ENCODE data around the gene MASP2. TPM values are rescaled to one million over a fixed set of nuclear protein-coding genes. Genes with fewer than 3 reads are reported as not detected.
"Not testable (repeated sequence)": the region's sequence is repeated elsewhere in the genome, so short reads cannot be mapped to it uniquely, and the experiment has no call there.

MASP2 gene
- total RNA-seq (2022) = 0.32 and 0.50 TPM in 2 replicates
- percentile 14 among the genes with signal in this experiment for Bru-seq, nascent RNA
- percentile 18 among the genes with signal in this experiment for BruChase-seq, experiment 1, labeled RNA remaining after a 2-hour chase
- percentile 22 among the genes with signal in this experiment for BruChase-seq, experiment 2, labeled RNA remaining after a 6-hour chase
- long read RNA-seq, partial matches to known transcripts = 0 of 3 reads
- long read RNA-seq, other reads (novel, unspliced or antisense) = 3 of 3 reads

DNA sequence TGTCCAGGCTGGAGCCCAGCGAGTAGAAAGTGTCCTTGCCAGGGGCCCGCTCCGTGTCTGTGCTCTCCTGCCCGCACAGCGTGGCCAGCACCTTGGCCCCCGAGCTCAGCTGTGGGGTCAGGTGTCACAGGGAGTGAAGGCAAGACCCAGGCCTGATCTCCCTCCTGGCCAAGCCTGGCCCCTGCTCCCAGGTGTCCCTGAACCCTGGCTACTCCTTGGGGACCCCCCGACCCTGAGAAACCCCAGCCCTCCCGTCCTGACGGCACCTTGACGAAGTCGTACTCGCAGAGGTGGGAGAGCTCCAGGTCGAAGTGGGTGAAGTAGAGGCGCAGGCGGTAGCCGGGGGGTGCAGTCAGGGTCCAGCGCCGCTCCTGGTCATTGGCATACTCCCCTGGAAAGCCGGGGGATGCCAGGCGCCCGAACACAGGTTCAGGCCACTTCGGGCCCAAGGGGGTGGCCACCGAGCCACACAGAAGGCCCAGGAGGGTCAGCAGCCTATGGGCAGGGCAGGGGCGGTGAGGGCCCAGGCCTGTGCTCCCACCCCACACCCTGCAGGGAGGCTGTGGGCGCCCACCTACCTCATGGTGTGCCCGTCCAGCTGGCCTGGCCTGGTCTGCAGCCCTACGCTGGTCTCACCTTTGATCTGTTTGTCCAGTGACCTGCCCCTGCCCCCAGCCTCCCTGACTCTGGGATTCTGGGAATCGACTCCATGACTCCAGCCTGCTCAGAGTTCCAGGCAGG, at the start of gene MASP2:
Gene MASP2, minus strand, starts transcription at position 615 of the 741 bp plus-strand sequence. Its CDS starts 32 bp downstream, at position 583.
- BruUV-seq (replicated peaks) = no TSS peak
- no peaks in the 10 kb centered on the region for H3K4me1 Mint-ChIP-seq (ENCODE audit: low read depth, unreplicated experiment)
- H3K27ac Mint-ChIP-seq (ENCODE audit: unreplicated experiment) = no peak within 1 kb of the TSS
- Histone ChIP-seq H3K27me3 (replicated peaks; ENCODE audit: control insufficient read depth, insufficient read depth, low read length) (no peaks in the 10 kb centered on the region), H3K4me1 (no peaks in the 10 kb centered on the region), H3K4me3 (ENCODE audit: low read depth, low read length) (no peak within 1 kb of the TSS), H3K9me3 (no peaks in the 10 kb centered on the region), H3K36me3 (ENCODE audit: control insufficient read depth, insufficient read depth, low read length) (no peaks in the 10 kb centered on the region)
- intact Hi-C loops (cut with micrococcal nuclease; ENCODE audit: unreplicated experiment) = no loop called here
- TF ChIP-seq, protein P1, sequence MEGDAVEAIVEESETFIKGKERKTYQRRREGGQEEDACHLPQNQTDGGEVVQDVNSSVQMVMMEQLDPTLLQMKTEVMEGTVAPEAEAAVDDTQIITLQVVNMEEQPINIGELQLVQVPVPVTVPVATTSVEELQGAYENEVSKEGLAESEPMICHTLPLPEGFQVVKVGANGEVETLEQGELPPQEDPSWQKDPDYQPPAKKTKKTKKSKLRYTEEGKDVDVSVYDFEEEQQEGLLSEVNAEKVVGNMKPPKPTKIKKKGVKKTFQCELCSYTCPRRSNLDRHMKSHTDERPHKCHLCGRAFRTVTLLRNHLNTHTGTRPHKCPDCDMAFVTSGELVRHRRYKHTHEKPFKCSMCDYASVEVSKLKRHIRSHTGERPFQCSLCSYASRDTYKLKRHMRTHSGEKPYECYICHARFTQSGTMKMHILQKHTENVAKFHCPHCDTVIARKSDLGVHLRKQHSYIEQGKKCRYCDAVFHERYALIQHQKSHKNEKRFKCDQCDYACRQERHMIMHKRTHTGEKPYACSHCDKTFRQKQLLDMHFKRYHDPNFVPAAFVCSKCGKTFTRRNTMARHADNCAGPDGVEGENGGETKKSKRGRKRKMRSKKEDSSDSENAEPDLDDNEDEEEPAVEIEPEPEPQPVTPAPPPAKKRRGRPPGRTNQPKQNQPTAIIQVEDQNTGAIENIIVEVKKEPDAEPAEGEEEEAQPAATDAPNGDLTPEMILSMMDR (IDR thresholded peaks at IDR 0.05; ENCODE audit: insufficient read depth in 1 of 2, low read depth in 1 of 2, low read length in 1 of 2, severe bottlenecking in 1 of 2, unreplicated experiment in 1 of 2) = no peak
- ChIA-PET CTCF (no interaction called here), POLR2A (no interaction called here)
- no peak within 1 kb of the TSS for H3K4me3 Mint-ChIP-seq (ENCODE audit: unreplicated experiment)
- H3K9me3 Mint-ChIP-seq (ENCODE audit: unreplicated experiment) = no peaks in the 10 kb centered on the region
- no peak for DNase-seq
- H3K36me3 Mint-ChIP-seq (ENCODE audit: insufficient read depth, unreplicated experiment) = peaks cover 7% of the 10 kb centered on the region
- H3K27me3 Mint-ChIP-seq (ENCODE audit: insufficient read depth, unreplicated experiment) = no peaks in the 10 kb centered on the region

DNA sequence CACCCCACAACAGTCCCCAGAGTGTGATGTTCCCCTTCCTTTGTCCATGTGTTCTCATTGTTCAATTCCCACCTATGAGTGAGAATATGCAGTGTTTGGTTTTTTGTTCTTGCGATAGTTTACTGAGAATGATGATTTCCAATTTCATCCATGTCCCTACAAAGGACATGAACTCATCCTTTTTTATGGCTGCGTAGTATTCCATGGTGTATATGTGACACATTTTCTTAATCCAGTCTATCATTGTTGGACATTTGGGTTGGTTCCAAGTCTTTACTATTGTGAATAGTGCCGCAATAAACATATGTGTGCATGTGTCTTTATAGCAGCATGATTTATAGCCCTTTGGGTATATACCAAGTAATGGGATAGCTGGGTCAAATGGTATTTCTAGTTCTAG, 36.7 kb upstream of the MASP2 start:
- H3K36me3 ChIP-seq (ENCODE audit: control insufficient read depth, insufficient read depth, low read length); CTCF ChIA-PET; H3K4me3 Mint-ChIP-seq (ENCODE audit: unreplicated experiment); H3K4me3 ChIP-seq (ENCODE audit: low read depth, low read length); POLR2A ChIA-PET; intact Hi-C loops (cut with micrococcal nuclease; ENCODE audit: unreplicated experiment); H3K27me3 ChIP-seq (replicated peaks; ENCODE audit: control insufficient read depth, insufficient read depth, low read length); H3K4me1 ChIP-seq; H3K9me3 Mint-ChIP-seq (ENCODE audit: unreplicated experiment); H3K27ac Mint-ChIP-seq (ENCODE audit: unreplicated experiment); BruUV-seq (replicated peaks); H3K27me3 Mint-ChIP-seq (ENCODE audit: insufficient read depth, unreplicated experiment); H3K9me3 ChIP-seq; DNase-seq; H3K4me1 Mint-ChIP-seq (ENCODE audit: low read depth, unreplicated experiment): not testable (repeated sequence)
- peaks cover 57% of the 10 kb centered on the region for H3K36me3 Mint-ChIP-seq (ENCODE audit: insufficient read depth, unreplicated experiment)

DNA sequence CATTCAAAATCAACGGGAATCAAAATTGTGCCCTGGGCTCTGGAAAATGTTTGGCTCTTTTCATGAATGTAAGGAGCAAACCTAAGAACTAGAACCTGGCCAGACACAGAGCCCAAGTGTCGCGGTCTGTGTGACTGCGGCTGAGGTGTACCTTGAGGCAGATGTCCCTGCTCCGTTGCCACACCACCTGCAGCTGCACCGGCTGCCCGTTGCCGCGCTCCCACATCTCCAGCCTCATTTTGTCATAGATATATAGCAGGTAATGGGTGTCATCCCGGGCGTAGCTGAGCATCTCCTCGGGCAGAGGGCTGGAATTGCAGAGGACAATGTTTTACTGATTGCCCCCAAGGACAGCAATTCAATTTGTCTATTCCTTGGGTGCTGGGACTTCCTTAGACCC, 33.9 kb upstream of the MASP2 start:
- Mint-ChIP-seq H3K36me3 (ENCODE audit: insufficient read depth, unreplicated experiment) (peaks cover 57% of the 10 kb centered on the region), H3K4me1 (ENCODE audit: low read depth, unreplicated experiment) (no peaks in the 10 kb centered on the region), H3K27ac (ENCODE audit: unreplicated experiment) (no peak overlapping the region), H3K4me3 (ENCODE audit: unreplicated experiment) (no peak overlapping the region), H3K27me3 (ENCODE audit: insufficient read depth, unreplicated experiment) (no peaks in the 10 kb centered on the region), H3K9me3 (ENCODE audit: unreplicated experiment) (no peaks in the 10 kb centered on the region)
- CTCF ChIA-PET = no interaction called here
- intact Hi-C loops (cut with micrococcal nuclease; ENCODE audit: unreplicated experiment) = no loop called here
- POLR2A ChIA-PET = interaction anchor here (0.5 kb wide), 1 partner anchor 16 kb away, joined by 4 read pairs; no protein-coding TSS in a partner anchor
- H3K36me3 ChIP-seq (ENCODE audit: control insufficient read depth, insufficient read depth, low read length) = peaks cover 2% of the 10 kb centered on the region; the same call in 1 of the 2 replicates
- no TSS peak for BruUV-seq (replicated peaks)
- TF ChIP-seq, protein P1 (IDR thresholded peaks at IDR 0.05; ENCODE audit: insufficient read depth in 1 of 2, low read depth in 1 of 2, low read length in 1 of 2, severe bottlenecking in 1 of 2, unreplicated experiment in 1 of 2) = no peak
- no peaks in the 10 kb centered on the region for H3K4me1 ChIP-seq
- DNase-seq = no peak
- no peak overlapping the region for H3K4me3 ChIP-seq (ENCODE audit: low read depth, low read length)
- H3K9me3 ChIP-seq = no peaks in the 10 kb centered on the region
- H3K27me3 ChIP-seq (replicated peaks; ENCODE audit: control insufficient read depth, insufficient read depth, low read length) = no peaks in the 10 kb centered on the region
